Fibroblast of lung (primary cell): ENCODE measurements around the gene NRIP1. TPM values are rescaled to one million over a fixed set of nuclear protein-coding genes. Genes with fewer than 3 reads are reported as not detected.

Experiments
- DNase-seq, 2 donors: peaks; one replicate each; pipeline versions ENCODE4 v3.0.0 to v3.0.0-alpha.2; 2010; ENCODE audit warnings: low read depth in 2 of 2
- H2AFZ ChIP-seq: 2 replicates; pipeline ENCODE4 v1.5.1; 2012; ENCODE audit warnings: low read length, control low read depth, inconsistent platforms
- H3K27ac ChIP-seq: 2 replicates; pipeline ENCODE4 v1.5.1; 2011; ENCODE audit warnings: low read length, control low read depth; ENCODE audit not compliant: insufficient read depth
- H3K27me3 ChIP-seq: 2 replicates; pipeline ENCODE4 v1.5.1; 2011; ENCODE audit warnings: mild to moderate bottlenecking, low read length; ENCODE audit not compliant: control insufficient read depth, insufficient read depth
- H3K36me3 ChIP-seq: 2 replicates; pipeline ENCODE4 v1.5.1; 2011; ENCODE audit warnings: low read length; ENCODE audit not compliant: control insufficient read depth, insufficient read depth
- H3K4me1 ChIP-seq: 2 replicates; pipeline ENCODE4 v1.5.1; 2011; ENCODE audit warnings: low read length; ENCODE audit not compliant: control insufficient read depth, insufficient read depth; ENCODE audit errors: extremely low read depth
- H3K4me2 ChIP-seq: 2 replicates; pipeline ENCODE4 v1.5.1; 2011; ENCODE audit warnings: low read length, control low read depth; ENCODE audit not compliant: insufficient read depth; ENCODE audit errors: extremely low read depth
- H3K4me3 ChIP-seq, 4 experiments: fragments of 200-600 bp in 1 of 4; sonication (generic) in 1 of 4; replicated peaks in 1 of 4; 2 replicates each; pipeline ENCODE4 v1.5.1; 2011 to 2016; ENCODE audit warnings: low read length in 4 of 4, low read depth in 3 of 4, mild to moderate bottlenecking in 3 of 4, control low read depth in 2 of 4, inconsistent platforms in 1 of 4, mixed read lengths in 1 of 4; ENCODE audit not compliant: insufficient read depth in 1 of 4; ENCODE audit errors: control extremely low read depth in 1 of 4
- H3K79me2 ChIP-seq: 2 replicates; pipeline ENCODE4 v1.5.1; 2012; ENCODE audit warnings: mild to moderate bottlenecking, low read length, inconsistent platforms; ENCODE audit not compliant: control insufficient read depth, insufficient read depth
- H3K9ac ChIP-seq: 2 replicates; pipeline ENCODE4 v1.5.1; 2011; ENCODE audit warnings: mild to moderate bottlenecking, low read length, control low read depth; ENCODE audit not compliant: insufficient read depth
- H3K9me3 ChIP-seq: 2 replicates; pipeline ENCODE4 v1.5.1; 2012; ENCODE audit warnings: low read depth, low read length; ENCODE audit not compliant: control insufficient read depth, insufficient read depth
- H4K20me1 ChIP-seq: 2 replicates; pipeline ENCODE4 v1.5.1; 2011; ENCODE audit warnings: low read length; ENCODE audit not compliant: control insufficient read depth, insufficient read depth; ENCODE audit errors: extremely low read depth
- EZH2 ChIP-seq: IDR thresholded peaks from 2 replicates; pipeline ENCODE4 v1.5.1; 2012; ENCODE audit warnings: low read length, control low read depth, mild to moderate bottlenecking; ENCODE audit errors: missing control alignments
- polyA plus RNA-seq, 2 donors: library from polyadenylated mRNA; depleted of rRNA in 1 of 2; stranded (reverse) in 1 of 2; unstranded in 1 of 2; fragments of >200 nt; gene quantifications; 2 replicates each; pipeline ENCODE4 v1.2.1, GENCODE V29; 2011 to 2012; ENCODE audit warnings: missing spikeins in 1 of 2
- total RNA-seq: library from RNA; depleted of rRNA; stranded (reverse); fragments of >200 nt; gene quantifications from 2 replicates; pipeline ENCODE4 v1.2.1, GENCODE V29; 2014
- TF ChIP-seq, protein P1 (sequence below), 2 donors: IDR thresholded peaks in 1 of 2; conservative IDR thresholded peaks in 1 of 2; 1 replicate in 1 of 2; 2 replicates in 1 of 2; pipeline ENCODE4 v1.5.1; 2011 to 2012; ENCODE audit warnings: low read length in 2 of 2, control low read depth in 1 of 2, inconsistent platforms in 1 of 2, low read depth in 1 of 2, mild to moderate bottlenecking in 1 of 2

Gene NRIP1
- total and polyA plus RNA-seq, 2 donors (not counting 1 experiment from before 2014, with no cell fraction given): 17.8 to 24.8 TPM

DNA sequence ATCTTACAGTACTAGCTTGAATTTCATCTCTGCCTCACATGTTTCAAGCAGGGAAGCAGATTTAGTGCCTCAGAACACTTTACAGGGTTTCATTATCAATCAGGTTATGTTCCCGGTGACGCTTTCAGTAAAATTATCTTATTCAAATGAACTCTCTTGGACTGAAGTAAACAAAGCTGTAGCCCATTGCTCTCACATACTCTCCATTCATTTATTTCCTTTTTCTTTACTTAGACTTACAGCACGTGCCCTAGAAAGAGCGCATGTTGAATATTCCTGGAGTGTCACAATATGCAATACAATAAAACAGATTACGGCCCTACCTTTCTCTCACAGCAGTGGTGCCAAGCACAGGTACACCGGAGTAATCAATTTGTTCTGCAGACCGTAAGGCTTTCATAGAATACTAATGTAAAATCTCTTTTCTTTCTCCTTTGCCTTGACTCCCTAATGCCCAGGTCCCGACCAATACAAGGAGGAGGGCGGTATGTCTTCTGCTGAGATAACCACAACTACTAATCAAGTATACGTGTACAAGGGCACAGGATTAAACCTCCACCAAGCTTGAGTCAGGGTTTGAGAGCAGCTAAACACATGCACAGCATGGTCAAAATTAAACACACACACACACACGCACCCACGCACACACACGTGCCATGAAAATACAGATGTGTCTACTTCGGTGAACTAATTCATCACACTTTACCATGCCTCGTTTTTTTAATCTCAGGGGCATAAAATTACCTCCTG, 62.8 kb downstream of the NRIP1 start:
- H3K27me3 ChIP-seq: no peaks in the 10 kb centered on the region
- peaks cover 10% of the 10 kb centered on the region for H3K4me1 ChIP-seq
- no peak overlapping the region for H3K9ac ChIP-seq
- TF ChIP-seq EZH2: no peak
- TF ChIP-seq, protein P1, sequence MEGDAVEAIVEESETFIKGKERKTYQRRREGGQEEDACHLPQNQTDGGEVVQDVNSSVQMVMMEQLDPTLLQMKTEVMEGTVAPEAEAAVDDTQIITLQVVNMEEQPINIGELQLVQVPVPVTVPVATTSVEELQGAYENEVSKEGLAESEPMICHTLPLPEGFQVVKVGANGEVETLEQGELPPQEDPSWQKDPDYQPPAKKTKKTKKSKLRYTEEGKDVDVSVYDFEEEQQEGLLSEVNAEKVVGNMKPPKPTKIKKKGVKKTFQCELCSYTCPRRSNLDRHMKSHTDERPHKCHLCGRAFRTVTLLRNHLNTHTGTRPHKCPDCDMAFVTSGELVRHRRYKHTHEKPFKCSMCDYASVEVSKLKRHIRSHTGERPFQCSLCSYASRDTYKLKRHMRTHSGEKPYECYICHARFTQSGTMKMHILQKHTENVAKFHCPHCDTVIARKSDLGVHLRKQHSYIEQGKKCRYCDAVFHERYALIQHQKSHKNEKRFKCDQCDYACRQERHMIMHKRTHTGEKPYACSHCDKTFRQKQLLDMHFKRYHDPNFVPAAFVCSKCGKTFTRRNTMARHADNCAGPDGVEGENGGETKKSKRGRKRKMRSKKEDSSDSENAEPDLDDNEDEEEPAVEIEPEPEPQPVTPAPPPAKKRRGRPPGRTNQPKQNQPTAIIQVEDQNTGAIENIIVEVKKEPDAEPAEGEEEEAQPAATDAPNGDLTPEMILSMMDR (conservative IDR thresholded peaks at IDR 0.05 in 1 of 2, IDR thresholded peaks at IDR 0.05 in 1 of 2; ENCODE audit: low read depth in 1 of 2, low read length in 2 of 2): no peak
- H3K4me2 ChIP-seq: peak overlapping the region; percentile 44
- H3K36me3 ChIP-seq: no peaks in the 10 kb centered on the region
- H3K9me3 ChIP-seq: no peaks in the 10 kb centered on the region
- H2AFZ ChIP-seq: no peak overlapping the region
- DNase-seq: no peak
- H3K79me2 ChIP-seq: peaks cover 66% of the 10 kb centered on the region
- H3K27ac ChIP-seq: no peak overlapping the region
- no peak overlapping the region for H3K4me3 ChIP-seq
- no peaks in the 10 kb centered on the region for H4K20me1 ChIP-seq

DNA sequence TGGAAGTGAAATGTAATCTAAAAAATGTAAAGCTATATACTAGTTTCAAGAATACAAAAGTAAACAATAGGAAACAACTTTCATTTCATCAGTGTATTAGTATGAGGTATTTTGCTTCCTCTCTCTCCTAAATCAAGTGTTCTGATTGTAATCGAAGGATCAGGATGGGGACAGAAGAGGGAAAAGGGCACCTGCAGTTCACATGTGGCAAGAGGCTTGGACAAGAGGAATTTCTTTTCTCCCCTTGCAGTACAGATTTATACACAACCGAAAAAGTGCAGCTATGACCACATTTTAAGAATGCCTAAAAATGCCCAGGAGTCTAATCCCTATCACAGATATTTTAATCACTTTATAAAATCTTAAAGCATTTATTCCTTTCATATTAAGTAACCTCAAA, 63.7 kb downstream of the NRIP1 start:
- TF ChIP-seq EZH2: no peak
- TF ChIP-seq, protein P1 (conservative IDR thresholded peaks at IDR 0.05 in 1 of 2, IDR thresholded peaks at IDR 0.05 in 1 of 2; ENCODE audit: low read depth in 1 of 2, low read length in 2 of 2): no peak
- Histone ChIP-seq H4K20me1 (no peaks in the 10 kb centered on the region), H3K4me1 (peaks cover 8% of the 10 kb centered on the region), H3K79me2 (peaks cover 62% of the 10 kb centered on the region), H3K9ac (no peak overlapping the region), H3K27ac (no peak overlapping the region), H3K36me3 (no peaks in the 10 kb centered on the region), H2AFZ (no peak overlapping the region), H3K9me3 (no peaks in the 10 kb centered on the region), H3K27me3 (no peaks in the 10 kb centered on the region), H3K4me3 (no peak overlapping the region), H3K4me2 (peak overlapping the region; percentile 76)
- no peak for DNase-seq

DNA sequence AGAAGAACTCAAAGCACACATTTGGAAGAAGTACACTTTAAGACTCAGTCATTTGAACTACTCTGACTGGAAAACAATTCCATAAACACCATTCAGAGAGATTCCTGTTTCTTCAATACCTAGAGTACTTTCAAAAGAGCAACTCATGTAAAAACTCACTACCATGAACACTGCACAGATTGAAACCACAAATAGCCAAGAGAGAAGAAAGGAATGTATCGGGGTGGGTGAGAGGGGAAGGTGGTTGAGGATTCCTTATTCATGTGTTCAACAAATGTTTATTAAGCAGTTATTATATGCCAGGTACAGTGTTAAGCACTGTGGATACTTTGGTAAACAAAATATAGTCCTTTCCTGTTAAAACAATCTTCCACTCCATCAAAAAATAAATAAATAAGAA, 64.7 kb downstream of the NRIP1 start:
- Histone ChIP-seq H3K79me2 (peaks cover 65% of the 10 kb centered on the region), H3K36me3 (no peaks in the 10 kb centered on the region), H3K27ac (no peak overlapping the region), H3K9me3 (no peaks in the 10 kb centered on the region), H3K4me2 (no peak overlapping the region), H3K4me1 (peaks cover 8% of the 10 kb centered on the region), H3K4me3 (no peak overlapping the region), H3K9ac (no peak overlapping the region), H4K20me1 (no peaks in the 10 kb centered on the region), H2AFZ (no peak overlapping the region), H3K27me3 (no peaks in the 10 kb centered on the region)
- TF ChIP-seq EZH2: no peak
- TF ChIP-seq, protein P1 (conservative IDR thresholded peaks at IDR 0.05 in 1 of 2, IDR thresholded peaks at IDR 0.05 in 1 of 2; ENCODE audit: low read depth in 1 of 2, low read length in 2 of 2): no peak
- DNase-seq: peak; percentile 34 to 88
